B cell (primary cell): ENCODE measurements around the gene TFF1. TPM values are rescaled to one million over a fixed set of nuclear protein-coding genes. Genes with fewer than 3 reads are reported as not detected.

Source experiments
- ATAC-seq: fragments of 200-7000 bp; cut with Tn5 transposase; one replicate; pipeline ENCODE4 v1.10.0; 2021; ENCODE audit warnings: low read depth, mild to moderate bottlenecking, moderate number of reproducible peaks, moderate library complexity
- CTCF ChIA-PET: fragments of 350-600 bp; sonication (Branson Sonifier 250); formaldehyde crosslinking; loops from one replicate; lab custom pipeline; 2021; ENCODE audit warnings: antibody characterized with exemption, inconsistent platforms; lab: Charles Lee
- POLR2A ChIA-PET: fragments of 350-600 bp; sonication (Branson Sonifier 250); formaldehyde crosslinking; loops from one replicate; lab custom pipeline; 2021; ENCODE audit warnings: antibody characterized with exemption; lab: Charles Lee
- DNase-seq: peaks from one replicate; pipeline ENCODE4 v3.0.0; 2013
- H2AFZ ChIP-seq: 2 replicates; pipeline ENCODE4 v1.6.1; 2012; ENCODE audit warnings: mild to moderate bottlenecking, low read depth, low read length; ENCODE audit not compliant: insufficient read depth, poor library complexity, severe bottlenecking
- H3K27ac ChIP-seq, 2 donors: 1 replicate in 1 of 2; 2 replicates in 1 of 2; pipeline ENCODE4 v1.5.1; 2012 to 2013; ENCODE audit warnings: low read length in 2 of 2, mild to moderate bottlenecking in 2 of 2, moderate library complexity in 1 of 2
- H3K27me3 ChIP-seq, 4 experiments: fragments of 200-600 bp in 1 of 4; sonication (generic) in 1 of 4; replicated peaks in 1 of 4; 1 replicate in 2 of 4; 2 replicates in 2 of 4; pipeline versions ENCODE4 v1.6.1 to v1.7.0; 2013 to 2016; ENCODE audit warnings: low read length in 3 of 4, mild to moderate bottlenecking in 2 of 4, mixed read lengths in 1 of 4, moderate library complexity in 1 of 4; ENCODE audit not compliant: insufficient read depth in 4 of 4, control insufficient read depth in 3 of 4; ENCODE audit errors: control extremely low read depth in 1 of 4
- H3K36me3 ChIP-seq, 2 experiments: replicated peaks in 1 of 2; 1 replicate in 1 of 2; 2 replicates in 1 of 2; pipeline versions ENCODE4 v1.6.1 to v1.7.1; 2013; ENCODE audit warnings: low read length in 1 of 2; ENCODE audit not compliant: insufficient read depth in 2 of 2, control insufficient read depth in 1 of 2; ENCODE audit errors: control extremely low read depth in 1 of 2, extremely low read depth in 1 of 2
- H3K4me1 ChIP-seq, 2 donors: fragments of 200-600 bp in 1 of 2; sonication (generic) in 1 of 2; 1 replicate in 1 of 2; 2 replicates in 1 of 2; pipeline versions ENCODE4 v1.5.1 to v1.6.1; 2013 to 2017; ENCODE audit warnings: low read length in 2 of 2; ENCODE audit not compliant: control insufficient read depth in 2 of 2, insufficient read depth in 2 of 2
- H3K4me2 ChIP-seq: replicated peaks from 2 replicates; pipeline ENCODE3; 2012; ENCODE audit warnings: mild to moderate bottlenecking, low read depth, low read length; ENCODE audit not compliant: poor library complexity, severe bottlenecking
- H3K4me3 ChIP-seq, 5 experiments: fragments of 200-600 bp in 1 of 5; sonication (generic) in 1 of 5; 1 replicate in 3 of 5; 2 replicates in 2 of 5; pipeline versions ENCODE4 v1.5.1 to v1.7.0; 2011 to 2016; ENCODE audit warnings: low read length in 4 of 5, mild to moderate bottlenecking in 4 of 5, low read depth in 2 of 5, control low read depth in 1 of 5, moderate library complexity in 1 of 5; ENCODE audit not compliant: insufficient read depth in 1 of 5; ENCODE audit errors: control extremely low read depth in 1 of 5, extremely low read depth in 1 of 5
- H3K79me2 ChIP-seq: fragments of 200-600 bp; sonication (generic); one replicate; pipeline ENCODE4 v1.6.0; 2016; ENCODE audit warnings: low read length; ENCODE audit not compliant: control insufficient read depth, insufficient read depth
- H3K9ac ChIP-seq: fragments of 200-600 bp; sonication (generic); 2 replicates; pipeline ENCODE4 v1.6.1; 2017; ENCODE audit warnings: mild to moderate bottlenecking, low read length, moderate library complexity
- H3K9me3 ChIP-seq, 3 donors: one replicate each; pipeline versions ENCODE4 v1.6.1 to v1.7.1; 2013; ENCODE audit warnings: low read length in 2 of 3; ENCODE audit not compliant: control insufficient read depth in 2 of 3, insufficient read depth in 1 of 3; ENCODE audit errors: control extremely low read depth in 1 of 3
- H4K20me1 ChIP-seq: 2 replicates; pipeline ENCODE4 v1.6.0; 2012; ENCODE audit warnings: mild to moderate bottlenecking, low read length; ENCODE audit not compliant: insufficient read depth, control insufficient read depth, poor library complexity, severe bottlenecking
- H3K27ac Mint-ChIP-seq: one replicate; pipeline ENCODE4 v1.8.0; 2021; ENCODE audit warnings: mixed read lengths
- H3K27me3 Mint-ChIP-seq: one replicate; pipeline ENCODE4 v1.8.0; 2021; ENCODE audit warnings: mixed read lengths
- H3K4me1 Mint-ChIP-seq: one replicate; pipeline ENCODE4 v1.8.0; 2021; ENCODE audit warnings: mixed read lengths
- H3K4me3 Mint-ChIP-seq: one replicate; pipeline ENCODE4 v1.8.0; 2021; ENCODE audit warnings: mixed read lengths
- H3K9me3 Mint-ChIP-seq: one replicate; pipeline ENCODE4 v1.8.0; 2022; ENCODE audit warnings: mixed read lengths; ENCODE audit not compliant: insufficient read depth
- CTCF ChIP-seq: fragments of 200-600 bp; IDR thresholded peaks from one replicate; pipeline ENCODE4 v1.8.0; 2022; ENCODE audit warnings: antibody characterized with exemption, mild to moderate bottlenecking
- EZH2 ChIP-seq: IDR thresholded peaks from 2 replicates; pipeline ENCODE4 v1.6.1; 2012; ENCODE audit warnings: borderline replicate concordance, low read depth, mild to moderate bottlenecking, moderate library complexity, low read length; ENCODE audit not compliant: insufficient read depth, poor library complexity, severe bottlenecking
- WGBS: methylation state at CpG from one replicate; pipeline ENCODE4 v1.1.5; 2013; ENCODE audit warnings: missing lambda C conversion rate; ENCODE audit not compliant: insufficient coverage; 5-methylcytosine and 5-hydroxymethylcytosine counted together
- intact Hi-C: fragments of 100-400 bp; cut with micrococcal nuclease; formaldehyde crosslinking; loops from one replicate; pipeline ENCODE4 v1.10.0; 2022
- polyA plus RNA-seq: library from polyadenylated mRNA; depleted of rRNA; stranded (reverse); fragments of >200 nt; gene quantifications from 2 replicates; pipeline ENCODE4 v1.2.3, GENCODE V29; 2012
- total RNA-seq, 2 donors: library from RNA; stranded (reverse); fragments of 120-200 nt in 1 of 2; gene quantifications; 1 replicate in 1 of 2; 2 replicates in 1 of 2; pipeline versions ENCODE4 v1.2.3 to v1.2.4, GENCODE V29; 2013 to 2022

Gene TFF1
- total and polyA plus RNA-seq, 2 donors (not counting 1 experiment from before 2014, with no cell fraction given) = not detected

- no peak for DNase-seq
- Histone ChIP-seq H2AFZ (no peak overlapping the region), H3K9ac (no peak overlapping the region), H3K36me3 (no peaks in the 10 kb centered on the region), H3K79me2 (no peaks in the 10 kb centered on the region), H3K9me3 (peaks cover 0 to 15% (median 4%) of the 10 kb centered on the region in 3 donors), H3K4me3 (no peak overlapping the region), H3K4me1 (no peaks in the 10 kb centered on the region), H4K20me1 (no peaks in the 10 kb centered on the region), H3K27me3 (peaks cover 0 to 11% (median 4%) of the 10 kb centered on the region in 4 experiments), H3K27ac (no peak overlapping the region), H3K4me2 (no peak overlapping the region)
- WGBS = 89% methylated on average over 3 of the region's 12 CpGs
- TF ChIP-seq EZH2 = no peak
- no peak for TF ChIP-seq CTCF
- Mint-ChIP-seq H3K9me3 (no peaks in the 10 kb centered on the region), H3K27ac (no peak overlapping the region), H3K4me3 (no peak overlapping the region), H3K27me3 (peaks cover 41% of the 10 kb centered on the region), H3K4me1 (no peaks in the 10 kb centered on the region)
- POLR2A ChIA-PET = interaction anchor here (0.6 kb wide), 2 partner anchors 151 to 286 kb away, joined by 5 to 8 read pairs; no protein-coding TSS in a partner anchor
- ATAC-seq = no peak
- intact Hi-C loops = no loop called here
- CTCF ChIA-PET = no interaction called here
Observed at GRCh38 chr21:42362198-42362597, 4.1 kb downstream of the TFF1 start.

- H3K4me1 Mint-ChIP-seq = no peaks in the 10 kb centered on the region
- no peaks in the 10 kb centered on the region for H4K20me1 ChIP-seq
- H3K27me3 ChIP-seq = peaks cover 0 to 17% (median 4%) of the 10 kb centered on the region in 4 experiments
- CTCF ChIA-PET = interaction anchor here (0.7 to 1.8 kb wide), 2 partner anchors 93 to 175 kb away, joined by 3 to 11 read pairs; no protein-coding TSS in a partner anchor
- ATAC-seq (no peak), DNase-seq (no peak)
- peaks cover 39% of the 10 kb centered on the region for H3K27me3 Mint-ChIP-seq
- no peaks in the 10 kb centered on the region for H3K79me2 ChIP-seq
- no peak overlapping the region for H3K27ac ChIP-seq
- WGBS = 43% methylated on average over 1 of the region's 7 CpGs
- POLR2A ChIA-PET = no interaction called here
- peaks cover 0 to 22% (median 4%) of the 10 kb centered on the region in 3 donors for H3K9me3 ChIP-seq
- H3K27ac Mint-ChIP-seq = no peak overlapping the region
- no peak overlapping the region for H3K4me3 ChIP-seq
- intact Hi-C loops = no loop called here
- no peaks in the 10 kb centered on the region for H3K9me3 Mint-ChIP-seq
- no peak overlapping the region for H3K9ac ChIP-seq
- H2AFZ ChIP-seq = no peak overlapping the region
- no peak overlapping the region for H3K4me3 Mint-ChIP-seq
- H3K4me1 ChIP-seq = no peaks in the 10 kb centered on the region
- no peaks in the 10 kb centered on the region for H3K36me3 ChIP-seq
- no peak overlapping the region for H3K4me2 ChIP-seq
- TF ChIP-seq EZH2 = no peak
- no peak for TF ChIP-seq CTCF
Observed at GRCh38 chr21:42361286-42361685, 5.0 kb downstream of the TFF1 start.
